Right ventricle myocardium superior (tissue), 1 donor: Measurements from ENCODE around the gene NHLH1. TPM values are rescaled to one million over a fixed set of nuclear protein-coding genes. Genes with fewer than 3 reads are reported as not detected.

Experiments used
- ATAC-seq: fragments of 200-7000 bp; cut with Tn5 transposase; one replicate; pipeline ENCODE4 v1.9.1; 2020; ENCODE audit warnings: mild to moderate bottlenecking; ENCODE audit not compliant: poor library complexity
- DNase-seq: peaks from one replicate; pipeline ENCODE4 v3.0.0-alpha.2; 2020
- intact Hi-C: fragments of 100-400 bp; cut with DNase I; formaldehyde crosslinking; loops from one replicate; pipeline ENCODE4 v1.11.2; 2022
- total RNA-seq: library from RNA; stranded (reverse); fragmentation: NEBNext Ultra II Directional; extraction: Animal tissue kit (Norgen Biotek cat#: 25700); gene quantifications from one replicate; pipeline ENCODE4 v1.2.1, GENCODE V29; 2021
- donor health status: DM: no; HTN: yes; CAD: no; lungs with severe emphysema.

NHLH1 gene
- total RNA-seq, 1 donor from 2014 or later: not detected

DNA sequence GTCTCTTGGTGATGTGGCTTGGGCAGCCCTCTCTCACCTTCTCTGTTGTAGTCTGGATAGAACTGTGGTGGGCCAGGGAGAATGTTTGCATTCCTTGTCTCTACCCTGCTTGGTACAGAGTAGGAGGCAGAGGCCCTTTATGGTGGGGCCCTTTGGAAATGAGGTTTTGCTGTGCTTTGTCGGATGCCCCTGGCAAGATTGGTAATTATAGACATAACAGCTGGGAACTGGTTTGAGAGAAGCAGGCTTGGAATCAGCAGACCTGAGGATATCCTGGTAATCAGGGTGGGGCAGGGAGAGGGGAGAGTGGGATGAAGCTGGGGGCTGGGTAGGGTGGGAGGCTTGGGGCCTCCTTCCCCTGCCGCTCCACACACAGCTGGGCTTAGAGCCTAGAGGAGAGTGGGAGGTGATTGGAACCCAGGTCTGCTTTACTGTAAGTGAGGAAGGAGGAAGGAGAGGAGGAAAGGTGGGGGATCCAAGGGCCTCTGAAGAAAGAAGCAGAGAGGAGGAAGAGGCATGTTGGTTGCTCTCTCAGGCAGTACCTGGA is 38.5 kb downstream of the NHLH1 start:
- intact Hi-C loops: no loop called here
- DNase-seq (no peak), ATAC-seq (no peak)

DNA sequence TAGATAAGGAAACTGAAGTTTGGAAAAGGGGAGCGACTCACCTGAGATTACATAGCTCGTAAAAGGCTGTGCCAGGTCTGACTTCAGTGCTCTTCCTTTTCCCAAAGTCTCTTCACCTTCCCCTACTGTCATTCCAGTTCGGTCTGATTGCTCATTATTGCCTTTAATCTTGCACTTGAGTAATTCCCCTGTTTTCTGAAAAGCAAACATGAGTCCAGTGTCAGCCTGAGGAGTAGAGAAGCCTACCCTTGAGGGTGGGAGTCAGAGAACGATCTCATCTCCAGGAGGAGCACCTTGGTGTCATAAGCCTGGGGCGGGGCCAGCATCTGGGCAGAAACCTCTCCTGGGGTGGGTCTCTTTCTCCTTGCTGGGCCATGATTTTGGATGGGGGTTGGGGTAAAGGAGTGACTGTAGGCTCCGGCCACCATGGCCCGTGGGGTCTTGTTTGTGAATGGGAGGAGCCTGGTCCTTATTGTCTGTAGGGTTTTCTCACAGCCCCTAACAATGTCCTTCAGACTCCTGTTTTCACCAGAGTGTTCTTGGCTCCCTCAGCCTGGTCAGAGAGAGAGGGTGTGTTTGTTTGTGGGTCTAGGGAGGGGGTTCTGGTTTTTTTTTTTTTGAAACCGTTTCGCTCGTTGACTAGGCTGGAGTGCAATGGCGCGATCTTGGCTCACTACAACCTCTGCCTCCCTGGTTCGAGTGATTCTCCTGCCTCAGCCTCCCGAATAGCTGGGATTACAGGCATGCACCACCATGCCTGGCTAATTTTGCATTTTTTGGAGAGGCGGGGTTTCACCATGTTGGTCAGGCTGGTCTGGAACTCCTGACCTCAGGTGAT is 39.5 kb downstream of the NHLH1 start:
- ATAC-seq: no peak
- intact Hi-C loops: no loop called here
- DNase-seq: no peak

- no peak for ATAC-seq
- intact Hi-C loops: no loop called here
- no peak for DNase-seq
These were observed 41.2 kb downstream of the NHLH1 start for GRCh38 chr1:160407839-160408801.

GRCh38 chr1:160408864-160409263 is 42.0 kb downstream of the NHLH1 start:
- intact Hi-C loops: no loop called here
- DNase-seq (no peak), ATAC-seq (no peak)

DNA sequence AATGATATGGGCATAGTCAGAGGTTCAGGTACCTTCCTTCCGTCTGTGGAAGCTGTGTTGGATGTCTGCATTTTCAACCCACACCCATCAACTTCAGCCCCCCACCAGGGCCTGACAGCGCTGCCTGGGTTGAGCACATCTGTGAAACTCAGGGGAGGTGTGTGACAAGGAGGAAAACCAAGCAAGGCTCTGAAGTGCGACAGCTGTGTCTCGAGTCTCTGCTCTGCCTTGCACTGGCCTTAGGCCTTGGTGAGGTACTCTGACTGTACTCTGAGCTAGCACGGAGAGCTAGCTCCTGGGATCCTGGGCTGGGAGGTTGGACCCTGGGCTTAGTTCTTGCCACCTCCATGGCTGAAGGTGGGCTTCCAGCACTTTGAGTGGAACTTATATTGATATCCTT is 42.6 kb downstream of the NHLH1 start:
- intact Hi-C loops: no loop called here
- no peak for ATAC-seq
- DNase-seq: no peak

- intact Hi-C loops: no loop called here
- DNase-seq (no peak), ATAC-seq (no peak)
These were observed 43.6 kb downstream of the NHLH1 start for GRCh38 chr1:160410406-160411005.

DNA sequence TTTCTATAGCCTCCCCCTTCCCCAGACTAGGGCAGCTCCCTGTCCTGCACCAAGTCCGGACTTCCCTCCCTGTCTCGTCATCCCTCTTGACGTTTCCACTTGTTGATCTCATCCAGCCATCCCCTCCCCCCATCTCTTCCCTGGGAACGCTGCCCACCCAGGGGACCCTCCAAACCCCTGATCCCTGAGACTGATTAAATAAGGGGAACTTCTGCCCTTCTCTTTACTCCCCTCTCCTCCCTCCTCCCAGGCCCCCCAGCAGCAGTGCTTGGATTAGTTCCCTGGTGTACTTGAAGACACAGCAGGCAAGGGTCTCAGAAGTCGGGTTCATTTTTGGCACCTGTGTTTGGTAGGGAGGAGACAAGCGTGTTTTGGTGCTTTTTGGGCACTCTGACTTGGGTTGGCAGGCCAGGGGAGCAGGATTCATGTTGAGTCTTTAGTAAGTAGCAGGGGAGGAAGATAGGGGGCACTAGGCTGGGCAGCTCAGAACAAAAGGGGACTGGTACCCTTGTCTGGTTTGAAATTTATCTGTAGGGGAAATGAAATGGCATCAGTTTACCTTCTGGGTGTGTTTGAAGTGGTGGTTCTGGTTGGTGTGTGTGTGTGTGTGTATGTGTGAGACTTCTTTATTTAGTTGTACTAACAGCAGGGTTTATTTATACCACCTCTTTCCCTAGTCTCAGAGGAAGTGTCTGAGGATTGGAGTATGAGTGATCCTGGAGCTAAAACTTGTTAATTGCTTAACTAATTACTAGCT is 44.6 kb downstream of the NHLH1 start:
- ATAC-seq: no peak
- DNase-seq: no peak
- intact Hi-C loops: no loop called here

DNA sequence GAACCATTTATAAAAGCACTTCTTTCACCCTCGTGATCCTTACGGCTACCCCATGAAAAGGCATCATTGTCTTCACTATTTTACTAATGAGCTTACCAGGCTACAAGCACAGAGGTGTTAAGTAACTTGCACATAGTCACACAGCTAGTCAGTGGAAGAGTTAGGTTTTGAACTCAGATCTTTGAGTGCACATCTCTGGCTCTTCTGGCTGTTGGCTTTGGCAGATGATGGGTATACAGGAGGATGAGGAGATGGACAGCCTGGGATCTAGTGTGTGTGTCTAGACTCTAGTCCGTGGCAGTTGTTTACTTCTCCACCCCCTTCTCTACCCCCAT is 45.1 kb downstream of the NHLH1 start:
- ATAC-seq: no peak
- no peak for DNase-seq
- intact Hi-C loops: no loop called here

- no peak for ATAC-seq
- DNase-seq: no peak
- intact Hi-C loops: no loop called here
These were observed 46.8 kb downstream of the NHLH1 start for GRCh38 chr1:160413716-160414115.

GRCh38 chr1:160414881-160415280 is 48.0 kb downstream of the NHLH1 start:
- intact Hi-C loops: no loop called here
- ATAC-seq (no peak), DNase-seq (no peak)

- DNase-seq: no peak
- intact Hi-C loops: no loop called here
- ATAC-seq: no peak
These were observed 48.9 kb downstream of the NHLH1 start for GRCh38 chr1:160415696-160416290.

DNA sequence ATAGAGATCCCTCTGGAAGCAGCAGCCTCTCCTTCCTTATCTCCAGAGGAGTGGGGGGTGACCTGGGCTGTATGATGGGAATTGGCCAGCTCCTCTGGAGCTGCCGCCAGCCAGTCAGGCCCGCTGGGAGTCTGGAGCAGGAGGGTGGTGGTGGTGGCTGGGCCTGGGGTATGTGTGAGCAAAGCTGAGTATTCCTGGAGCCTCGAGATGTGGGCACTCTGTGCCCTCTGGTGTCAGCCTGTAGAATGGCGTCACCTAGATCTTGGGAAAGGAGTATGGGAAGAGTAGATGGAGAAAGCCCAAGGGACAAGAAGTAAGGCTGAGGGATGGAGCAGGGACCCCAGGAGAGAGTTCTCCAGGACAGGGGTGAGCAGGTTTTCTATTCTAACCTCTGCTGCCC is 49.5 kb downstream of the NHLH1 start:
- DNase-seq: no peak

DNA sequence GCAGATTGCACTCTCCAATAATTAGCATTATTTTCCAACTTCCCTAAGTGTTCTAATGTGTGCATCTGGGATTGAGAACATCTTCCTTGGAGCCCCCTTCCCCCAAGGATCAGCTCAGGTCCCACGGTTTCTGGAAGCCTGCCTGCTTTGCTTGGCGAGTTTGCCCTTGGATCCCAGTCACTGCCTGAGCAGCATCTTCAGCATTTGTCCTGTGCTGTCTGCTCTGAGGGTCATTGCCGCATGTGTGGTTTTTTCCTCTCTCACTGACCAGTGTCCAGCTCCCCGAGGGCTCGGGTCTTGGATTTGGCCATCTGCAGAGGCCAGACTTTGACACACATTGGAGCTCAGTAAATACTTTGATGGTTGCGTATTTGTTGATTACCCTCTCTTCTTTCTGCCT is 51.6 kb downstream of the NHLH1 start:
- intact Hi-C loops: no loop called here
- DNase-seq (no peak), ATAC-seq (no peak)

More for the DNA sequence above, 49.5 kb downstream of the NHLH1 start:
- intact Hi-C loops: no loop called here
- no peak for ATAC-seq

DNA sequence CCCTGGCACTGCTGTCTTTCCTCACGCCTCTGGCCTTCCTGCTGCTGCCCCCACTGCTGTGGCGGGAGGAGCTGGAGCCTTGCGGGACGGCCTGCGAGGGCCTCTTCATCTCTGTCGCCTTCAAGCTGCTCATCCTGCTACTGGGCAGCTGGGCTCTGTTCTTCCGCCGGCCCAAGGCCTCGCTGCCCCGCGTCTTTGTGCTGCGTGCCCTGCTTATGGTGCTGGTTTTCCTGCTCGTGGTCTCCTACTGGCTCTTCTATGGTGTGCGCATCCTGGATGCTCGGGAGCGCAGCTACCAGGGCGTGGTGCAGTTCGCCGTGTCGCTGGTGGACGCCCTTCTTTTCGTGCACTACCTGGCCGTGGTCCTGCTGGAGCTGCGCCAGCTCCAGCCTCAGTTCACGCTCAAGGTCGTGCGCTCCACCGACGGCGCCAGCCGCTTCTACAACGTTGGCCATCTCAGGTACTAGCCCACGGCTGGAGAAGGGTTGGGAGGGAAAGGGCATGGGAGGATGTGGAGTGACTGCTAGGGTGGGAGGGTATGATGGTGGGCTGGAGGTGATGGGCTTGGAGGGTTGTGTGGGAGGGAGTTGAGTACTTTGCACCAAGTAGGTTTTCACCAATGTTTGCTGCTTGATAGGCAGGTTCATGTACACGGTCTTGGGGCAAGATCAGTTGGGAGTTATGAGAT is 52.4 kb downstream of the NHLH1 start:
- intact Hi-C loops: no loop called here
- DNase-seq (no peak), ATAC-seq (no peak)

DNA sequence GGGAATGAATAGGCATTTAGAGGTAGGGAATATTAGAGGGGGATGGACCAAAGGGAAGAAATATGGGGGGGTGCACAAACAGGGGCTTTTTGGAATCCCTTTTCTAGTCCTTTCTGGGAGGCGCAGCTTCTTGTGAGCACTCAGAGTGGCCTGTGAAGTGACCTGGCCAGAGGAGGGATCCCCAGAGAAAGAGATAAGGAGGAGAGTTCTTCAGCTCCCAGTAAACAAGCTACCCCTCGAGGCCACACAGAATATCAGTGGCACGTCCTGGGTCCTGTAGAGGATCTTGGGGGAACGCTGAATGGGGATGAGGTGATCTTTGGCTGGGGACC is 52.9 kb downstream of the NHLH1 start:
- ATAC-seq: no peak
- intact Hi-C loops: no loop called here
- DNase-seq: no peak

DNA sequence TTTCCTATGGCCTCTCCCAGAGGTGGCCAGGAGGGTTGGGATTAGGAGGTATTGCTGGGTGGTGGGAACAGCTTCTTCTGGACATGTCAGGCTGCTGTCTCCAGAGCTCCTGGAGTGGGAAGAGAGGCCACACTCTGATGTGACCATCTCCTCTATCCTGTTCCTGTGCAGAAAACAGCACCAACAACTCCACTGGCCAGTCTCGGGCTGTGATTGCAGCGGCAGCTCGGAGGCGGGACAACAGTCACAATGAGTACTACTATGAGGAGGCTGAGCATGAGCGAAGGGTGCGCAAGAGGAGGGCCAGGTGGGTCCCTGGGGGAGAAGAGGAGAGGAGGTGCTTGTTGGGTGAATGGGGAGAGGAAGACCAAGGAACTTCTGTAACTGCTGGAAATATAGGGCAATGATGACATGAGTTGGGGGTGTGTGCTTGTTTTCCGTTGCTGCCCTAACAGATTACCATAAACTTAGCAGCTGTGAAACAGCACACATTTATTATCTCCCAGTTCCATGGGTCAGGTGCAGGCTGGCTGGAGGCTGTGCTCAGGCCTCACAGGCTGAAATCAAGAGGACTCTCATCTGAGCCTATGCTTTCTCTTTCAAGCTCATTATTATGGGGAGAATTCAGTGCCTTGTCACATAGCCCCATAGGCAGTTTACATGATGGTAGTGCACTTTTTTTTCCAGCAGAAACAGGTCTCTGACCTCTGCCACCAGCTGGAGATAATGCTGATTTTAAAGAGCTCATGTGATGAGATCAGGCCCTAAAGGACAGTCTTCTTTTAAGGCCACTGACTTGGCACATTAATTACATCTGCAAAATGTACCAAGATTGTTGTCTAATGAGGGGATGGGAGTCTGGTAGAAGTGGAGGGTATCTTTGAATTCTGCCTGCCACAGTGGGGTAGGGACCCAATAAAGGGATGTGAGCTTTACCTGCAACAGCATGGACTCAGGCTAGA is 54.3 kb downstream of the NHLH1 start:
- intact Hi-C loops: no loop called here
- ATAC-seq: no peak
- DNase-seq: no peak

DNA sequence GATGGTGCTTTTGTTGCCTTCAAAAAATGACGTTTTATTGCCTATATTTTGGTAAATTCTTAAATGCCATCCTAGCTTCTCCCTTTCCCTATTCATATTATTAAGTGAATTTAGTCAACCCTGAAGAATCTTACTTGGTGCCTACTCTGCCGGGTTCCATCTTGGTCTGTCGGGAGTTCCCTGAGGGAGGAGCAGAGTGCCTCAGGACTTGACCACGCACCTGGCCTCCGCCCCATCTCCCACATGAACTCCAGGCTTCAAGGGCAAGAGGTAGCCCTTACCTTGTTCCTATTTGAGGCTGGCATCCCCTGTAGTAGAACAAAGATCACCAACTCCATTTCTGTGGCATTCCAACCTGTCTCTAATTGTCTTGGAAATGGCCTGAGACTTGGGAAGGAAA is 55.0 kb downstream of the NHLH1 start:
- DNase-seq (no peak), ATAC-seq (no peak)
- intact Hi-C loops: no loop called here
